GM19240 (cell line): ENCODE results near the gene YTHDF1.

Experiments
- DNase-seq: peaks from one replicate; pipeline ENCODE4 v3.0.0; 2011; ENCODE audit warnings: low spot score; ENCODE audit not compliant: insufficient read length

The YTHDF1 gene

DNA sequence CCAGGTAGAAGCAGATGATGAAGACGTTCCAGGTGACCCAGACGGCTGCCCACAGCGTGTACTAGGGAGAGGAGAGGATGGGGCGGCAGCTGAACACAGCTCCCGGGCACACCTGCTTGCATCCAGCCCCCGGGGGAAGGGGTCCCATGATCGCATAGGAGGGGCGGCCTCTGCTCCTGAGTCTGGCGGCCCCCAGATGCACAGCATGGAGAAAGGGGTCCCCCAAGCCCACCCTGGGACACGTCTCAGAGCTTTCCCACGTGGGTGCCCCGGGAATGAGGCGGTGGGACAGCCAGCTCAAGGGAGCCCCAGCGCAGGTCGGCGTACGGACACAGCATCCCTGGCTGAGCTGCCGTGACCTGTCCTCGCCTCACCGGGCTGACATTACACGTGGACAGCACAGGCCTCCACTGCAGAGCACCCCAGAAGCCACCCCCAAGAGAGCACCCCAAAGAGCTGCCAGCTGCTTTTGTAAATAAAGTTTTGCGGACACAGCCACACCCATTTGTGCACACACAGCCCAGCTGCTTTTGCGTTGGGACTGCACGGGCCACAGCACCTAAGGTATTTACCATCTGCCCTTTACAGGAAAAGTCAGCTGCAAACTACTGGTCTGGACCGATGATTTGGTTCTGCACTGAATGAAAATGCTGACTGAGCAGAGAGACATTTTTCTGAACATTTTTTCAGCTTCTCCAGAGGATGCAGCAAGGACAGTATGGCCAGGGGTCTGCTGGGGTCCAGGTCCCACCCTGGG, 33.1 kb upstream of the YTHDF1 start:
- no peak for DNase-seq

DNA sequence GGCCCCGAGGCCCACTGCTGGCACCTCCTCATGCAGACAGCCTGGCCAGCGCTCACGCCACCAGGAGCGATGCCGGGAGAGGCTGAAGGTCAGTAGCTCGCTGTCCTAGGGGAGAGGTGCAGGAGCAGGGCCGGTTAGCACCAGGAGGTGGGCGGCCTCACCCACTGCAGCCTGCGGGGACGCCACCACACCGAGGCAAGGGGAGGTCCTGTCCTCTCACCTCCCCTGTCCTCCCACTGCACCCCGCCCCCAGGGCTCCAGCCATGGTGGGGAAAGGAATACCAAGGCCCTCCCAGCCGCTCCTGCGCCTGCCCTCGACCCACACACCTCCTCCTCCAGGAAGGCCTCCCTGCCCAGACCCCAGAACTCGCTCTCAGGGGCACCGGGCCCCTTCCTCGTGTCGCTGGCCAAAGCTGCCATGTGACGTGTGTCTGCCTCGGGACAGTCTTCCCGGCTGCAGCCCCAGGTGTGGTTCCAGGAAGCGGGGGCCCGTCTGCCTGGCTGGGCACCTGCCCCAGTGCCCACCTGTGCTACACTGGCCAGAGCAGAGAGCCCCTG, 31.8 kb upstream of the YTHDF1 start:
- no peak for DNase-seq

DNA sequence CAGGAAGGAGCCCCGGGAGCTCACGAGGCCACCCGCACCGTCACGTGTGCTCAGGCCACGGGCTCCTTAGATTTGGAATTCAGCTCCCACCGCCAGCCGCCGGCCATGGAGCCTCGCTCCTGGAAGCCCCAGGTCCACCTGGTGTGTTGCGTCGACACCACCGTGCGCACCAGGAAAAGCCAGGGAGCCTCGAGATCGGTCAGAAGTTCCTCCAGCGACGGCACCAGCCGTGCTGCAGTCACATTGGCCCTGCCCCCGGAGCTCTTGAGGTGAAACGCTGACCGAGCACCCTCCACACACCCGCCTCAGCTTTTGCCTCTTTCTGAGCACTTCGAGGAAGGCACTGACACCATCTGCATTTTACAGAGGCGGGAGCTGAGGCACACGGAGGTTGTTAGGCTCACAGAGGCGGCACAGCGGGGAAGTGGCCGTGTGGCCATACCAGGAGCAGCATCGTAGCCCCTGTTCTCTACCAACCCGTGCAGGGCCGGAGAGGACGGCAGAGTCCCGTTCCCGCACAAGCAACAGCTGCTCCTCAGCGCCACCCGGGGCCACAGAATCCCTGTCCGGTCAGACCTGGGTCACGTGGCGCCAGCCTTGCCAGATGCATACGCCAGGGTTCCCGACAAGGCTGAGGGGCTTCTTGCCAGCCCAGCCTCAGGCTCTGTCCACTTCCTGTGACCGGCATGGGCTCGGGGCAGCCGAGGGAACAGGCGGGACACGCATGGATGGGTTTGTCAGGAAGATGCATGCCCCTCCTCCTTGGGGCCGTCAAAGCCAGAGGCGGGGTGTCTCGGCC, 30.8 kb upstream of the YTHDF1 start:
- DNase-seq: no peak

DNA sequence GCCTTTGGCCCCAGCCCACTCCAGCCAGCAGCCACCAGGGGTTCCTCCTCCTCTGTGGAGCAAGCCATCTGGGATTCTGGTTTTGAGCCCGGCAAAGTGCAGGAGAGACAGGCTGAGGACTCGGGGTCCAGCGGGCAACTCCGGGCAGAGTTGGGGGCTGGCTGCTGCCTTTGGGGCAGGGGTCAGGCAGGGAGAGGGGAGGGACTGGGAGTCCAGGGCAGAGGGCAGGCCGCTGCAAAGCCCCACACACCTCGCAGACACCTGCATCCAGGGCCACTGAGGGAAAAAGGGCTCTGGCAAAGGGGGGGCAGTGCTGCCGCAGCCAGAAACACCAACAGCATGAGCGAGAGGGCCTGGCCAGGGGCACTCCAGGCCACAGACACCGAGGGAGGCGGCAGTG, 28.5 kb upstream of the YTHDF1 start:
- DNase-seq: no peak

DNA sequence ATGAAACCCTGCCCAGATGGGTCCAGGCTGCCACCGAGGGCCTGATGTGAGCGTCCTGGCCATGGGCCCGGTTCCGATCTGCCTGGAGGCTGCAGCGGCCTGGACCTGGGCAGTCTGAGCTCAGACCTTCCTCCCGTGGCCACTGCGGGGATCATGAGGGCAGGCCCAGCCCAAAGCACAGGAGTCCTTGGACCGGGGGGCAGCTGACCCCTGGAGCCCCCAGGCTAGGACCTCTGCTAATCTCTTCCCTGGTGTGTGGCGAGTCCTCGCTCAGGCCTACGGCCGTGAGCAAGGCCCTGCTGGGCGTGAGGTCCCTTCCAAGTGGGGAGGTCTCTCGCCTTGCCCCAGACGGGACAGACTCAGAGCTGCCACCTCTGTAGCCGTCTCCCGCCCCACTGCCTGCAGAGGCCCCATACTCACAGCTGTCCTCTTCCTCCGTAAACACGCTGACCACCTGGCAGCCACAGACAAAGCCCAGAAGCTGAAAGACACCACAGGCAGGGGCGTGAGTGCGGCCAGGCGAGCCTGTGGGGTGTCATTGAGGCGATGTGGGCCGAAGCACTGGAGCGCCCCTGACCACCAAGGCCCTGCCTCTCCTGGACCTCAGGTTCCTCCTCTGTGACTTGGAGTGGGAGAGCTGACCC, 27.8 kb upstream of the YTHDF1 start:
- DNase-seq: no peak

DNA sequence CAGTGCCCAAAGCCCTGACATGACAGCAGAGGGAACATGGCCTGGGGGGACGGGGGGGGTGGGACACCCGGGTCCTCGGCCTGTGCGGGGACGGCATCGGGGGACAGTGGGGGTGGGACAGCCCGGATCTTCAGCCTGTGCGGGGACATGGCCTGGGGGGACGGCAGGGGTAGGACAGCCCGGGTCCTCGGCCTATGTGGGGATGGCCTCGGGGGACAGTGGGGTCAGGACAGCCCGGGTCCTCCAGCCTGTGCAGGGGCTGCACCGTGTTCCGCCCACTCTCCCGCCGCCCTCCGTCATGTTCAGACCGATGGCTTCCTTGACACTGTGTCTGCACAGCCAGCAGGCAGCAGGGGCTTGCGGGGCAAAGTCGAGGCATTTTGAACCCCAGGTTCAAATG, 26.8 kb upstream of the YTHDF1 start:
- DNase-seq: no peak

DNA sequence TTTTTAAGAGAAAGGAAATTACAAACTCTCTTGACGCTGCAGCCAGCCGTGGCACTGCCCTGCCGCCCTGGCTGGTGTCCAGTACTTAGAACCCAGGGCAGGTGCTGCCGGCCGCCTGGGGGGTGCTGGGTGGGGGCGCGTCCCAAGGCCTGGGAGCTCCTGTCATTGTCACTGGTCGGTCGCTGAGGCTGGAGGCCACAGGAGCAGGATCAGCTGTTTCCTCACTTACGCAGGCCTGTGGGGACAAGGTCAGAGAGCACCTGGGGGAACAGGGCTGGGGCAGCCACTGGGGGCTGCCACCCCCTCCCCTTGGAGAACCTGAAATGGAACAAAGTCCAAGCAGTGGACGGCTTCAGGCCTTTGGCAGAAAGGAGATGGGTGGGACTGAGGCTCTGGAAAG, 25.3 kb upstream of the YTHDF1 start:
- no peak for DNase-seq

DNA sequence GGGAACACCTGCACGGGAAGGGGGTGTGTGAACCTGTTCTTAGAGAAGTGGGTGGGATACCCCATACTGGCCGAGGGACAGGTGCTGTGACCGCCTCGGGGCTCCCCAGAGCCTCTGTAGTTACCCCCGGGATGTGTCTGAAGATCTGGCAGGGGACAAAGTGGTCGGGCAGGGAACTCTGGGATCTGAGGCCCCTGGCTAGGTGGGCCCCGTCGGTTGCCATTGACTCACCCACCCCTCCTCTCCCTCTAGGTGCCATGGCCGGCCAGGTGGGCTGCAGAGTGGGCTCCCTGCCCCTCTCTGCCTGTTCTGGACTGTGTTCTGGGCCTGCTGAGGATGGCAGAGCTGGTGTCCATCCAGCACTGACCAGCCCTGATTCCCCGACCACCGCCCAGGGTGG, 24.1 kb upstream of the YTHDF1 start:
- DNase-seq: no peak

DNA sequence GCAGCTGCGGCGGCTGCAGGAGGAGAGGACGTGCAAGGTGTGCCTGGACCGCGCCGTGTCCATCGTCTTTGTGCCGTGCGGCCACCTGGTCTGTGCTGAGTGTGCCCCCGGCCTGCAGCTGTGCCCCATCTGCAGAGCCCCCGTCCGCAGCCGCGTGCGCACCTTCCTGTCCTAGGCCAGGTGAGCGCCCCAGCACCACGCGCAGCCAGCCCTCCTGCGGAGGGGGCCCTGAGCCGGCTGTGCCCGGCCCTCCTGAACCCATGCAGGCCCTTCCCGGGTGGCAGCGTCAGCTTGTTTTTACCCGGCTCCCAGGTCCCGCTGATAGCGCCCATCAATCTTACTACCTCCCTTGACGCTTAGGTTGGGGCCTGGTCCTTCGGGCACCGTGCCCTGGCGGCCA, 23.5 kb upstream of the YTHDF1 start:
- DNase-seq: no peak

DNA sequence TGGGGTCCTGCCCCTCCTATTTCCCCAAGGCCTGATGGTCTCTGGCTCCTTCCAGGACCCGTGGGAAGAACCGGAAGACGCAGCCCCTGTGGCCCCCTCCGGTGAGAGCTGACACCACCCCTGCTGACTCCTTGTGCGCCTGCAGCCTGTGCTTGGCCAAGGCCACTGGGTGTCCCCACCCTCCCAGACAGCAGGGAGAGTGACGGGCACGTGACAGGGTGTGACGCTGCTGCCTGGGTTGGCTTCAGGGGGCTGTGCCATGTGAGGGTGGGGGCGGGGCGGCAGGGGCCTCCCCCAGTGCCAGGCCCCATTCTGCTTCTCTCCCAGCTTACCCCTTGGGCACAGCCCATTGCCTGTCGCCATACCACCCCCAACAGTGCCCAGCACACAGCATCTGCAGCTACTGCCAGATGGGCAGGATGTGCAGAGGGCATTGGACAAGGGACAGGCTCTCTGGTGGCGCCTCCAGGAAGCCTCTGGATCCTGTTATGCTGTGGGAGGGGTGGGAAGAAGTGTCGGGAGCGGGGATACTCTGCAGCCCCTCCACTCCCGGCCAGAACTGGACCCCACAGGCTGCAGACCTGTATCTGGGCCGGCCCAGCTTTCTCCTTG, 22.7 kb upstream of the YTHDF1 start:
- DNase-seq: no peak

DNA sequence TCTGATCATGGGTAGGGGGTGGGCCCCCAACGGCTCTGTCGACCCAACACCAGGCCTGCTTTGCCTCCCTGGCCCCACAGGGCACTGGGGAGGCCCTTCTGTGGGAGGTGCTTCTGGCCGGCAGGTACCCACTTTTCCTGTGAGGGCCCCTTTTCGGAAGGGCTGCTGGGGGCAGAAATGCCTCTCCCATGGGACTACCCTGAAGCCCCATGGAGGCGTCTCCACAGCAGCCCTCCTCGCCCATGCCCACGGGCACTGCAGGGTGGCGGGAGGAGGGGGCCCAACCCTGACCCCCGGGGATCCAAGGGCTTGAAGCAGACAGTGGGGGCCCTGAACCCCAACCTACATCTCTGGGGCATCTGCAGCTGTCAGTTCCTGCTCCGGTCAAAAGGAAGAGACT, 22.1 kb upstream of the YTHDF1 start:
- no peak for DNase-seq

DNA sequence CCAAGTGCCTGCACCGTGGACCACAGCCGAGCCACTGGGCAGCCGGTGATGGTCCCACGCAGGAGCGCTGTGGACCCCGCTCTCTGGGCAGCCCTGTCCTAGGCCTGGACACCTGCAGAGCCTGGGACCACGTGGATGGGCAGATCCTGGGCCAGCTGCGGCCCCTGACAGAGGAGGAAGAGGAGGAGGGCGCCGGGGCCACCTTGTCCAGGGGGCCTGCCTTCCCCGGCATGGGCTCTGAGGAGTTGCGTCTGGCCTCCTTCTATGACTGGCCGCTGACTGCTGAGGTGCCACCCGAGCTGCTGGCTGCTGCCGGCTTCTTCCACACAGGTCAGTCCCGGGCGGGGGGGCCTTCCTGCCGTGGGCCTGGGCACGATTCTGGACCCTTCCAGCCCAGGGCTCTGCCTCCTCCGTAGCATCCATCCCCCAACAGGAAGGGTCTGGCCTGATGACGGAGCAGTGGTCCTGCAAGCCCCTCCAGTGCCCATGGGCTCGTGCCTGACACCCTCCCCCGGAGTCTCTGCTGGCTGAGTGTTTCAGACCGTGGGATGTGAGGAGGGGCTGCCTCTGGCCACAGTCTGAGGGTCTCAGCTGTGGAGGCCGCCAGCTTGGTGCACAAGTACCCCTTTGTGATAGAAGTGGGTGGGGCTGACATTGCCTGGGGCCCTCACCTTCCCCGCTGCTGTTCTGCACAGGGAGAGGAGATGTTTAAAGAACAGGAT, 20.3 kb upstream of the YTHDF1 start:
- DNase-seq: no peak

DNA sequence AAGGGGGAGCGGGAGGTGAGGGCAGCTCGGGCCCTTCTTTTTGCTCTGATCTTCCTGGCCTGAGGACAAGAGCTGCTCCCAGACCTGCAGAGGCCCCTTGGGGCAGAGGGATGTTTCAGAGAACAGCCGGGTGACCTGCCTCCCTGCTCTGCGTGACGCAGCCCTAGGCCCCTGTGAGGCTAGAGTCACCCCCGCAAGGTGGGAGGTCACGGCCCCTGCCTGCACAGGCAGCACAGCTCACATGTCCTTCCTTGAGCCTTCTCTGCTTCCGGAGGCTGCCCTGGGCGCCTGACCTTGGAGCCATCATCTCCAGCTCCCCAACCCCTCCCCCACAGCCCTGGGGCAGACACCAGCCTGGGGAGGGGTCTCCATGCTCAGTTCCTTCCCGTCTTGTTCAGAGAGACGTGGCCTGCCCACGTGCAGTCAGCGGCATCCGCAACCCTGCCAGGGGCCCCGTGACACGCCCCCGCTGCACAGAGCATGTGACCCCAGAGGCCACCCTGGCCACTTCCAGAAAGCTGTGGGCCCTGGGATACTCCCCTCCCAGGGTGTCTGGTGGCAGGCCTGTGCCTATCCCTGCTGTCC, 19.6 kb upstream of the YTHDF1 start, which contains the start of gene BIRC7:
Gene BIRC7 (plus strand): TSS at position 507 of the 585 bp plus-strand sequence. CDS start 192 bp downstream, outside the sequence.
- DNase-seq: no peak

DNA sequence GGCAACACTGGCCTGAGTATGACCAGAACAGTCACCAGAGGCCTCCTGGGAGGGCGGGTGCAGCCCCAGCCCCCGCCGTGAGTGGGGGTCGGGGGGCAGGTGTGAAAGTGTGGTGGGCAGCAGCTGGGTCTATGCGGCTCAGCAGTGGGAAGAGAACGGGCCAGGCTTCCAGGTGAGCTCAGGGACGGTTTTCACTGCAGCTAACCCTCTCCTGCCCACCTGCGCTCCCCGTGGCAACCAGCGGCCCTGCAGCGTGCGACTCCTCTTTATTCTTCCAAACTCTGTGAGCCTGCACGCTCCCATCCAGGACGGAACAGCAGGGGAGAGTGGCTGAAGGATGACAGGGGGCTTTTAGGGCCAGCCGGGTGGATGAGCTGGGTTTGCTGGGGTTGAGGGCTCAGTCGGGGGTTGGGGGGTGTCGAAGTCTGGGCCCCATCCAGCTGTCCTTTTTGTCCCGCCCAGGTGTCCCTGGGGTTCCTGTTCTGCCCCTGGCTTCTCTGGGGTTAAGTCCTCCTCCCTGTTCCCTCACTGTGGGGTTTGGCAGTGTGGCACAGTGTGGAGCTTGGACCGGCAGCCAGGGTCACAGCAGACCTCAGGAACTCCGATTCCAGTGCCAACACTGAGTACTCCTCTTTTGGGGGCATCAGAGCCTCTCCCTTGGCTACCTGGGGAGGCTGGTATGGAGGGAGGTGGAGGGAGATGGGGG, 18.9 kb upstream of the YTHDF1 start:
- DNase-seq: no peak

DNA sequence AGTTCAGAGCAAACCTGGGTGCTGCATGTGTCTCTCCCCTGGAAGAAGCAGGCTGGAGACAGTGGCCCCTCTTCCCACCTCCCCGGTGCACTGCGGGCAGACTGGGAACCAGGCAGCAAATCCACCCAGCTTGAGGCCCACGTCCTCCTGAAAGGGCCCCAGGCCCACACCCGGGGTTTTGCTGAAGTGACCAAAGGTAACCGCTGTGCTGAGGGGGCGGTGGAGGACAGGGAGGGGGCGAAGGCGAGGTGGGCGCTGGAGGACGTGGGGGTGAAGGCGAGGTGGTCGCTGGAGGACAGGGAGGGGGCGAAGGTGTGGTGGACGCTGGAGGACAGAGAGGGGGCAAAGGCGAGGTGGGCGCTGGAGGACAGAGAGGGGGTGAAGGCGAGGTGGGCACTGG, 18.0 kb upstream of the YTHDF1 start:
- no peak for DNase-seq

DNA sequence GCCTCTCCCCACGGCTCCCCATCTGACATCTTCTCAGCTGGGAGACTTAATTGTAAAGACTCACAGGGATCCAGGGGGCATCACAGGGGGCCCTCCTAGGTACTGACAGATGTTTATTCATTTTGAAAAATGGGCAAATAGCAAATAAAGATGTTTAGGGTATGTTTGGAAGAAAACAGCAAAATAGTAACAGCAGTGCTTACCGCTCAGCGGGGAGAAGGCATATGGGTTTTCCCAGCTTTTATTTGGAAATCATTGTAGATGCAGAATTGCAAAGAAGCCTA, 17.1 kb upstream of the YTHDF1 start:
- no peak for DNase-seq

DNA sequence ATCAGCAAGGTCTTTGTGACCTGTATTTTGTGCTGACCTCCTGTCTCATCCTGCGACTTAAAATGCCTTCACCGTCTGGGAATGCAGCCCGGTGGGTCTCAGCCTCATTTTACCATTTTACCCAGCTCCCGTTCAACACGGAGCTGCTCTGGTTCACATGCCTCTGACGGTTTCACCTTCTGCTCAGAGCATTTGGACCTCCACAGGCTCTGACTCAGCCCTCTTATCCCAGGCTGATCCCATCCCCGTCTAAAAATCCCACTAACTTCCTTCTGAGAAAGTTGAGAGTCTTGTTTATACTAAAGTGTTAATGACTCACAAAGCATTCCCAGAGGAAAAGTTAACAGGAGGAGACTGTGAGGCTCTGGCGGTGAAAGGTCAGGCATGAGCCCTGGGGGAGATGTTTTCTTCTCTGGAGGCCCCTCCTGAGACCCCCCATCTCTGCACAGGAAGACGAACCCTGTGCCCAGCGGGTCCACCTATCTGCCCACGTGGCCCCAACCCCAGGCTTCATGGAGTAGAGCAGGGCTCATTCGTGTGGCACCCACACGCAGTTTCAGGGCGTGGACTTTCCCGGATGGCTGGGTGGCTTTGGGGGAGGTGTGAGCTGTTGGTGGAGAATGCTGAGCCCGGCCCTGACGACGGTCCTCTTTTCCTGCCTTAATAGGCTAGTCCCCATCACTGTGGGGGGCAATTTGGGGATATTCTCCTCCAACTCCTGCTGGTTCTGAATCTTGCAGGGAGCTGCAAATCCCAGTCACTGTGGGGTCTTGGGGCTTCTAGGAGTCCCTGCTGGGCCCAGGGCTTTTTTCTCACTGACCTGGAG, 16.5 kb upstream of the YTHDF1 start:
- no peak for DNase-seq

DNA sequence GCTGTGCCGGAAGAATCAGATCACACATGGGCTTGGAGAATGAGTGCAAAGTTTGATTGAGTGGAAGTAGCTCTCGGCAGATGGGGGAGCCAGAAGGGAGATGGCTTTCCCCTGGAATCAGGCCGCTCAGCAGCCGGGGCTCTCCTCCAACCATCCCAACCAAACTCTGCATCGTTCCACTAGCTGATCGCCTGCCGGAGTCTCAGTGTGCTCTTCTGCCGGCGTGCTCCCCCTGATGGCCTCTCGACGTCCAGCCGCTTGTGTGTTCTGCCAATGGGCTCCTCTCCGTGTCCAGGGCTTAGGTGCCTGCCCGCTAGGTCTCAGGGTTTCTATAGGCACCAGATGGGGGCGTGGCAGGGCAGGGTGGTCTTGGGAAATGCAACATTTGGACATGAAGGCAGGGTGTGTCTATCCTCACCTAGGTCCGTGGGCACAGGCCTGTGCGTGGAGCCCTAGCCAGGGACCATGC, 14.9 kb upstream of the YTHDF1 start:
- no peak for DNase-seq

DNA sequence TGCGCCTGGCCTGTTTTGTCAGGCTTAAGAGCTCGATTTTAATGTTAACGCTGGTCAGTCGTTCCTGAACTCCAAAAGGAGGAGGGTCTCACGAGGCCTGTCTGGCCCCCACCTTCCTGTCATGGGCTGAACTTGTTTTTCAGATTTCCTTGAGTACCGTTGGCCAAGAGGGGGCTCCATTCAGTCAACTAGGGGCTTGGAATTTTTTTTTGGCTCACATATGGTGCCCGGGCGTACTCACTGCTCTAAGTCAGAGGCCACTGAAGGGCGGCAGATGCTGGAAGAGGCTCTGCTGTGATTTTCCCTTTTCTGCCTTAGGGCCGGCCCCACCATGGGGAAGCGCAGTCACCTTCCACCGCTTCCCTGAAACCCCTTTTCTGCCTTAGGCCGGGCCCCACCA, 12.9 kb upstream of the YTHDF1 start:
- no peak for DNase-seq
